ENCODE results near the gene IQGAP1.
A peak's percentile ranks its signal among the peaks of the same experiment; 100 is the strongest.

Gene IQGAP1

DNA sequence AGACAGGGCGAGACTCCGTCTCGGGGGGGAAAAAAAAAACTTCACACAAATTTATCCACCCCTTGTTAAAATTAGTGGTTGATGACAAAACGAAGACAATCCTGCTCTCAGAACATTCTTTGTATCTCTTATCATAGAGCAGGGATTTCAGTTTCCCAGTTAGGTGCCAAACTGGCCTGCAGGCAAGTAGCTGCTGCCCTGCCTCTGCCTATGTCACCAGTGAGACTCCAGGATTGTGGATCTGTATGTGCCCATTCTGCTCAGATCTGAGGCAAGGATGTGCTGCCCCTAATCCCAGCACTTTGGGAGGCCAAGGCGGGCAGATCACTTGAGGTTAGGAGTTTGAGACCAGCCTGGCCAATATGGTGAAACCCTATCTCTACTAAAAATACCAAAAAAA lies 54.4 kb downstream of the IQGAP1 start:
- DNase-seq (ENCODE audit: low spot score): no peak

DNA sequence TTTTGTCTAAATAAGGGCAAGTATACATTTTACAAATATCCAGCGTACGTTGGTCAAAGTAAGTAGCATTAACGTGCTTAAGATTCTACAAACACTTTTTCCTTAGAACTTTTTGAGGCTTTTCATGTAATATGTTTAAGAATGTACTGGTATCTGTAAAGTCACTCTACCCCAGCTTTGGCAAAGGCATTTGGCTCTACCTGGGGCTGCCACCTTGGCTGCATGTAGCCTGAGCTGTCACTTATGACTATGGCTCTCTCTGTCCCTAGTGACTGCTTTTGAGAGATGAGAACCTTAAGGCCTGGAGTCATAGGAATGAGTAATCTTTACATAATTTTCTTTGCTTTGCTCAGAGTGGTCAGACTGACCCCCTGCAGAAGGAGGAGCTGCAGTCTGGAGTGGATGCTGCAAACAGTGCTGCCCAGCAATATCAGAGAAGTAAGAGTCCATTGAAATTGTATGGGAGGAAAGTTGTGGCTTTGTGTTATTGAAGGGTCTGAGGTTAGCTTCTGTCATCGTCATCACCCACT lies 61.2 kb downstream of the IQGAP1 start:
- no peak for DNase-seq (ENCODE audit: low spot score)

DNA sequence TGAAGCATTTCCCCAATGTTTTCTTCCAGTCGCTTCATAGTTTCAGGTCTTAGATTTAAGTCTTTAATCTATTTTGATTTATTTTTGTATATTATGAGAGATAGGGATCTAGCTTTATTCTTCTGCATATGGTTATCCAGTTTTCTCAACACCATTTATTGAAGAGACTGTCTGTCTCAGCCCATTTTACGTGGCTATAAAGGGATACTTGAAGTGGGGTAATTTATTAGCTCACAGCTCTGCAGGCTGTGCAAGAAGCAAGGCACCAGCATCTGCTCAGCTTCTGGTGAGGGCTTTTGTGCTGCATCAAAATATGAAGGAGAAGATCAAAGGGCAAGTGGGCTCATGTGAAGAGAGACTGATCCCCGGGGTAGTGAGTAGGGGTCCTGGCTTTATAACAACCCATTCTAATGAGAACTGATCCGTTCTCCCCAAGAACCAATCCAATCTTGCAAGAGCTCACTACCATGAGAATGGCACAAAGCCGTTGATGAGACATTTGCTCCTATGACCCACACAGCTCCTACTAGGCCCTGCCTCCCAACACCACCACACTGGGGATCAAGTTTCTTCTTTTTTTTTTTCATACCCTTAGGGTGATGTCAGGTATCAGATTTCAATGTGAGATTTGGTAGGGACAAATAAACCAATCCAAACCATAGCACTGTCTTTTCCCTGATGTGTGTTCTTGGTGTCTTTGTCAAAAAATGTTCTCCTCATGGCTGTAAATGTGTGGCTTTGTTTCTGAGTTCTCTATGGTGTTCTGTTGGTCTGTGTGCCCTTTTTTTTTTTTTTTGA lies 63.2 kb downstream of the IQGAP1 start:
- DNase-seq (ENCODE audit: low spot score): peak; percentile 25

DNA sequence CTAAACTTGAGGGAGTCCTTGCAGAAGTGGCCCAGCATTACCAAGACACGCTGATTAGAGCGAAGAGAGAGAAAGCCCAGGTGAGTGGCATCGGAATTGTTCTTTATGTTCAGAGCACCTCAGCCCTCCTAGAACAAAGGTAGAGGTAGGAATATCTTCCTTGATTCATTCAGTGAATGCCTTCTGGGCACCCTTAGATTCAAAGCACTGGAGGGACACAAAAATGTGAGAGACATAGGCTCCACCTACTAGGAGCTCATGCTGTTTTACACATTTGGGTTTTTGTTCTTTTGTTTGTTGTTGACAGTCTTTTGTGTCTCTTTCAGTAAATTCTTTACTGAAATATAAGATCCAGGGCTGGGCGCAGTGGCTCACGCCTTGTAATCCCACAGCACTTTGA lies 68.2 kb downstream of the IQGAP1 start:
- DNase-seq (ENCODE audit: low spot score): no peak

DNA sequence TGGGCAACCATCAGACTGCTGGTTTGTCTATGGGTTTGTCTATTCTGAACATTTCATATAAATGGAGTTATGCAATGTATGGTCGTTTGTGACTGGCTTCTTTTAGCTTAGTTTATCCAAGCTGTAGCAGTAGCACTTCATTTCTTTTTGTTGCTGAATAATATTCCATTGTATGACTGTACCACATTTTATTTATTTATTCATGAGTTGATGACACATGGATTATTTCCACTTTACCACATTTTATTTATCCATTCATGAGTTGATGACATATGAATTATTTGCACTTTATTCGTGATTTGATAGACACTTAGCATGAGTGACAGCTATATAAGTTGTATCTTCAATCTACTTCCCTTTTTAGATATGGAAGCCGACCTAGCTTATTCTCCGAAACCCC lies 70.0 kb downstream of the IQGAP1 start:
- no peak for DNase-seq (ENCODE audit: low spot score)

DNA sequence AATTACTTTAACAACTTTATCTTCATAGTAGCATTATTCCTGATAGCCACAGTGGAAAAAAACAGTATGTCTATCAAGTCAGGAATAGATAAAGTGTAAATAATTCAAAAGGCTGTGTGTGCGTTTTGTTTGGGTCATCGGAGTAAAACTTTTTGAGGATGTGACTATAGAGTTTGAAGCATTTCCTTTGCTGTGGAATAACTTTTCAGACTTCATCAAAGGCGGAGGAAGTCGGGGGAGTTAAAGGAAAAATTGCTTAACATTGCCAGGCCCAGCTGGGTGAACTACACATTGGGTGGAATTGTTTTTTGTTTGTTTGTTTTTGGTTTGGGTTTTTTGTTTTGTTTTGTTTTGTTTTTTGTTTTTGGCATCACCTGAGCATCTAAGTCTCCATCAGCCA lies 71.3 kb downstream of the IQGAP1 start:
- DNase-seq (ENCODE audit: low spot score): no peak

DNA sequence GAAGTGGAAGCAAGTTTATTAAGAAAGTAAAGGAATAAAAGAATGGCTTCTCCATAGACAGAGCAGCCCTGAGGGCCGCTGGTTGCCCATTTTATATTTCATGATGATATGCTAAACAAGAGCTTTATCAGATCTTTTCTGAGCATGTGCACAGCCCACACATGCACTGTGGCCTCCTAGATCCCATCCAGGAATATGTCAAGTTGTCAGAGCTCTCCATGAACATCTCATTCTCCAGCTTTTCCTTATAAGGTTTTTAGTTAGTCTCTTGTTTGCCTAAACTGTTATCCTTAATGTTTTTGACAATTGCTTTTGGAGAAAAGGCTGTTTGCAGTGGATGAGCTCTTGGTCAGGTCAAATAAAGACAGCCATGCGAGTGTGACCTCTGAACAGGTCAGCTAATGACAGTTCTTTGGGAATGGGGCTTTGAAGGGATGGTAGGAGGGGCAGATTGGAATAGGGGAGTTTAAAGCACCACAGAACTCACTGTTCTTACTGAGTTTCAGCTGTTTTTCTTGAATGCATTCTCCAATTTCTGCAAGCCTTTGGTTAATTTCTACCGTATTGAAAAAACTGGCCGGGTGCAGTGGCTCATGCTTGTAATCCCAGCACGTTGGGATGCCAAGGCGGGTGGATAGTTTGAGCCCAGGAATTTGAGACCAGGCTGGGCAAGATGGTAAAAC lies 72.2 kb downstream of the IQGAP1 start:
- no peak for DNase-seq (ENCODE audit: low spot score)

DNA sequence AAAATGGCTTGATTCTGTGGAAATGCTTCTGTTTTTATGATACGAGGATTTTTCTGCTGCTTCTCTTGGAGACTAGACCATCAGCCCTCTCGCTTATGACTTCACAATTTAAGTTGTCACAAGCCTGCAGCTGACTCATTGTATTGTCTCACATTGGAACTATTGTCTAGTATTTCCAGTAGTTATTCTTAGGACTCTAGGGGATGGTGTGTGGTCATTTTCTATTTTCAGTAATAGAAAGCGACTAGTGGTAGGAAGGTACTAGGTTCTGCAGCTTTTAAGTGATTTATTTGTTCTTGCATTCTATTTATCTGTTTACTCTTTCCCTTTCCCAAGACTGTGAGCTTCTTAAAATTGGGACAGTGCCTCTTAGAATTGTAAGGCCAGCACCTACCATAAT lies 75.3 kb downstream of the IQGAP1 start:
- DNase-seq (ENCODE audit: low spot score): peak; percentile 75

DNA sequence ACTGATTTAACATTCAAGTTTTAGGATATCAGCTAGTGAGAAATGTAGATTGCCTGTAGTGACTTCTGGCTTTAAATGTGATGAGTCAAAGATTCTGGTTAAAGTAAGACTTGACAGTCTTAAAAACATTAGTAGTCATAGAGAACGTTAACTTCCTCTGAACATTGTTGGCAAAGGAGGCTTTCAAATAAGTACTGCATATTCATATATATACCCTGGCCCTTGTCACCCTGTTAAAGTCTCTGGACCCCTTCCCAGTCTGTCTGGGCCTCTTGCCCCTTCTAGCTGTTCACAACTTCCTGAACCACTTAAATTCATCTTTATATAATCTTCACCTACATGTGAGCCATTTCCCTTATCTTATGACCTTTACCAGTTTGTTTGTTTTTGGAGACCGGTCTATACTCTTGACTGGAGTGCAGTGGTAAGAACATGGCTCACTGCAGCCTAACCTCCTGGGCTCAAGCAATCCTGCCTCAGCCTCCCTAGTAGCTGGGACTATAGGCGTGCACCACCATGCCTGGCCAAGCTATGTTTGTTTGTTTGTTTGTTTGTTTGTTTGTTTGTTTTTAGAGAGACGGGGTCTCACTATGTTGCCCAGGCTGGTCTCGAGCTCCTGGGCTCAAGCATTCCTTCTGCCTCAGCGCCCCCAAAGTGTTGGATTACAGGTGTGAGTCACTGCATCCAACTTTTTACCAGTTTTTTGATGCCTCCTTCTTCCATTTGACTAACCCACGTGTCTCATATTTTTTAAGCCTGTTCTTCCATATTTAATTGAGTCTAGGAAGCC lies 77.3 kb downstream of the IQGAP1 start:
- no peak for DNase-seq (ENCODE audit: low spot score)

DNA sequence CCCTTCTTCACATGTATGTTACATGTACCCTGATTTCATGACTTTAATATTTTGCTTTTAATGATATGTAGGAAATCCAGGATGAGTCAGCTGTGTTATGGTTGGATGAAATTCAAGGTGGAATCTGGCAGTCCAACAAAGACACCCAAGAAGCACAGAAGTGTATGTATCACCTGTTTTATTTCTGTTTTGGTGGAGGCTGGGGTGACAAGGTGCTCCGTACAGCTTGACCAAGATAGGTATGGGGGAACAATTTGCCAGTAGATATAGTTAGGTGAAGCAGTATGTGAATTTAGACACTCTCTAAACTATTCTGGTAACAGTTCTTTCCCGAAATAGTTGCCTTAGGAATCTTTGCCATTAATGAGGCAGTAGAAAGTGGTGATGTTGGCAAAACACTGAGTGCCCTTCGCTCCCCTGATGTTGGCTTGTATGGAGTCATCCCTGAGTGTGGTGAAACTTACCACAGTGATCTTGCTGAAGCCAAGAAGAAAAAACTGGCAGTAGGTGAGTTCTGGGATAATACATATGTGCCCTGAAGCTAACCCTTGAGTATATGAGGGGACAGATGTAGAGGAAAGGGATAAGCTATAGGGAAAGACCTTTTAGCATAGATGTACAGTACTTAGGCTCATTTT lies 78.0 kb downstream of the IQGAP1 start:
- DNase-seq (ENCODE audit: low spot score): no peak

DNA sequence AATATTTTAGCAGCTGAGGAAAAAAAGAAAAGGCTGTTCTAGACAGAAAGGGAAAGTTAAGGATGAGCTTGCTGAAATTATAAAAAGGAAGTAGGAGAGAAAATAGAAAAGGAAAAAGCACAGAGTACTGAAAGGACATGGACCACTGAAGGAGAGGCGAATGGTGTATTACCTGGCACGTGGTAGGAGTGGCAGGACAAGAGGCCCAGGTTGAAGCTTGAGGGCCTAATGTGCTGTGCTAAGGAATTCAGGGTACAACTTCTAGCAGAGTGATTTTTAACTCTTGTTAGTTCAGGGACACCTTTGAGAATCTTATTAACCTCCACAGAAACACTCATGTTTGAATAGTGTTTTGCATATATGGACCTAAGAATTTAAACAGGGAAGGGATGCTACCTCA lies 81.7 kb downstream of the IQGAP1 start:
- no peak for DNase-seq (ENCODE audit: low spot score)

DNA sequence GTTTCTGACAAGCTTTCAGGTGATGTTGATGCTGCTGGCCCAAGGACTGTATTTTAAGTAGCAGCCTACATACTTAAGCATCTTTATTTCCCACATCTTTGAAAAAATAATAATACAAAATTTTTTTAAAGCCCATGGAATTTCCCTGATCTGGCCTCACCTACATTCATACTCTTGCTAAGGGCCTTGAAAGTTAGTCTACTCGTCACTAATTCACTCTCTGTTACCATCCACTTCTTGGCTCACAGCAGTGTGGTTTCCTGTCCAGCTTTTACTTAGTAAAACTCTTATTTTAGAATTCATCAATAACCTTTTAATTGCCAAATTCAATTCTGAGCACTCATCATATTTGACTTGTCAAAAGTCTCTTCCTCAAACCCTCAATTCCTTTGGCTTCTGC lies 82.4 kb downstream of the IQGAP1 start:
- DNase-seq (ENCODE audit: low spot score): no peak

DNA sequence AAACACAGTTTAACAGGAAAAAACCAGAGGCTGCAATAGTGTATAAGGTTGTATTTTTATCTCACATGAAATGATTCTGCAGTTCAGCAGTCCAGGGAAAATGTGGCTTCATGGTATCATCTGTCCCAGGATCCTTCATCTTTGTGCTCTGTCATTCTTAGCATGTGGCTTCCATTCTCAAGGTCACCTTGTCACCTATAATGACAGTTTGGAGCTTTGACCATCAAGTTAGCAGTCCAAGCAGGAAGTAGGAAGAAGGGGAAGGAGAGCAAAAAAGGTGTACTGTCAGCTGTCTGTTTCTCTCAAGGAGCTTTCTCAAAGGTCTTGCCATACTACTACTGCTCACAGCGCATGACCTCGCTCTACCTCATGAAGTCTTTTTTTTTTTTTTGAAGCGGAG lies 83.1 kb downstream of the IQGAP1 start:
- DNase-seq (ENCODE audit: low spot score): no peak

DNA sequence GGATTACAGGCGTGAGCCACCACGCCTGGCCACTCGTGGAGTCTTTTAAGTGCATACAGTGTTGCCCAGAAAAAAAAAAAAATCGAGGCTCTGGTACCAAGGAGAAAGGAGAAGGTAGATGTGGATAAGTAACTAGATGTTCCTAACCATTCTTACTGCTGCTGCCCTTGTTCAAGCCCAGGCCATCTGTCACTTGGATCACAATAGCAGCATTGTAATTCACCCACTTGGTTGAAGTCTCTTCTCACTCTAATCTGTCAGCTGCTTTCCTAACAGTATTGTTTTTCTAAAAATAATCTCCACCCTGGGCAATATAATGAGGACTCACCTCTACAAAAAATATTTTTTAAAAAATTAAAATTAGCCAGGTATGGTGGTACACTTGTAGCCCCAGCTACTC lies 83.7 kb downstream of the IQGAP1 start:
- DNase-seq (ENCODE audit: low spot score): no peak

DNA sequence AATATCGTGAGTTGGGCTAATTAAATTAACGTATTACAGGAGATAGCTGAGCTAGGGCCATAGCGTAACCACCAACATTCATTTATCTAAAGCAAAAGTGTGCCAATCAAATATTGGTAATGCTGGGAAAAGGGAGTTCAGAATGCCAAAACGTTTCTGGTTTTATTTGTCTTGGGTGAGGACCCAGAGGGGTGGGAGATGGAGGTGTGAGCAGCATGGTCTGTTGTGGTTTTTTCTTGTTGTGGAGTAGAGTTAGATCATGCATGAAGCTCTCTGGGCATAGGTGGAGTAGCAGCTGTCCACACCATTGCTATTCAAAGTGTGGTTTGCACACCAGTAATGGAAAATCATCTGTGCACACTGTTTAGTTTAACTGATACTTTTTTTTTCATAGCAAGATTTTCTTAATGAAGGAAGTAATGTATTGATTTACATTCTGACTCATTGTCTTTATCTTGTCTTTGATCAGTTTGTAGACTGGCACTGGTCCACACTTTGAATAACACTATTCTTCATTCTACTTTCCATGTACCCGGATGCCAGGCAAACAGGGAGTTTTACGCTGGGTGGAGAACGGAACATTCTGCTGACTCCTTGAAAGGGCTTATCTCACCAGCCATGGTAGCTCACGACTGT lies 90.9 kb downstream of the IQGAP1 start:
- no peak for DNase-seq (ENCODE audit: low spot score)

DNA sequence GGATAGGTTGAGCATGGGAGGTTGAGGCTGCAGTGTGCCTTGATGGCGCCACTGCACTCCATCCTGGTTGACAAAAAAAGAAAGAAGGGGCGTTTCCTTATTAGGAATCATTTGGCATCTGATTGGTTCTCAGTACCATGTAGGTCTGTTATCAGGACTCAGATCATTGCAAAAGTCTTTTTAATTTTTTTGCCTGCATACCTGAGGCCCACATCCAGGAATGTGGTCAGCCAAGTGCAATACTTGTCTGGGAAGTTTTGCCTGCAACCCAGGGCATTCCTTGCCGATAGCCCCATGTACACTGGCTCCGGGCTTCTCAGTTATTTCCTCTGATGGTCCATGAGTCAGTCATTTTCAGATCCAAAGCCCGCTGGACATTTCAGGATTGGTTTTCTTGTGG lies 91.6 kb downstream of the IQGAP1 start:
- DNase-seq (ENCODE audit: low spot score): peak; percentile 16

DNA sequence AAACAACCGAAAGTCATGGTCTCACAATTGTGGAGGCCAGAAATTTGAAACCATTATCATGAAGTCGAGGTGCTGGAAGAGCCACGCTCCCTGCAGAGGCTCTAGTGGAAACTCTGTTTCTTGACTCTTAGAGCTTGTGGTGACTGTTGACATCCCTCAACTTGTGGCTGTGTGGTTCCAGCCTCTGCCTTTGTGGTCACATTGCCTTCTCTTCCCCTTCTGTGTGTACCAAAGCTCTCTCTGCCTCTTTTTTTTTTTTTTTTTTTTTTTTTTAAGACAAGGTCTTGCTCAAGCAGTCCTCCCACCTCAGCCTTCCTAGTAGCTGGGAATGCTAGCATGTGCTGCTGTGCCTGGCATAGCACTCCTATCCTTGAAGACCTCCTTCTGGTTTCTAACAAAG lies 93.0 kb downstream of the IQGAP1 start:
- DNase-seq (ENCODE audit: low spot score): no peak

DNA sequence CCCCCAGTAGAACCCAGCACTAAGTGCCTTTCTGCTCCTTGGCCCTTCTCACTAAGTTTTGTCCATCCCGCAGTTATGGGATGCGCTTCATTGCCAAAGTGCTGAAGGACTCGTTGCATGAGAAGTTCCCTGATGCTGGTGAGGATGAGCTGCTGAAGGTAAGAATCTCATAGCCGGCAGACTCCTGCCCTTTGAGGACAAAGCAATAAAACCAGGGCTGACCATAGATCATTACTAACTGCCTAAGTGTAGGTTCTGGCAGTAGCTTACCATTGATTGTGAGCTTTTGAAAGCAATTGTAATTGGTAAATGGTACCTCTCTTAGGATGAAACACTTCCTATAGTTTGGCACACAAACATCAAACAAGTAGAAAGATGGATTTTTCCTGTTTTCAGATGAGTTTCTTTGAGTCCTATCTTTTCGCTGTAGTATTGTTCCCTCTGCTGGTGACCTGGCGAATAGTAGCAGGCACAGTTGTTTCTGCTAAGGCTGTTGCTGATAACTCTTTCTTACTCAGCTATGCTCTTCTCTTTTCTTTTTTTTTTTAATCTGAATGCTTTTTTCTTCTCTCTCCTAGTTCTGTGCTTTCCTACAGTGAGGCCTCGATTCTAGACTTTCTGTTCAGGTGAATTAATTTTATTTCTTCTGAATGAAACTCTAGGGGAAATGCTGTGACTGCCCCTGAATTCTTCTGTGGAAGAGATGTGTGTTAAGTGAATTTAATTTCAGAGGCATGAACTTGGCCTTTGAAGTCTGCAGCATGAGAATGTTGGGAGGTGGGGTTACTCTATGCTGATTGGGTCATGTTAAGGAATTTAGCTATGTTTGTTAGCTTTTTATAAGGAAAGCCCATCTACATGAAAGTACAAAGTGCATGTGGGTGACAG lies 94.3 kb downstream of the IQGAP1 start:
- peak; percentile 43 for DNase-seq (ENCODE audit: low spot score)

DNA sequence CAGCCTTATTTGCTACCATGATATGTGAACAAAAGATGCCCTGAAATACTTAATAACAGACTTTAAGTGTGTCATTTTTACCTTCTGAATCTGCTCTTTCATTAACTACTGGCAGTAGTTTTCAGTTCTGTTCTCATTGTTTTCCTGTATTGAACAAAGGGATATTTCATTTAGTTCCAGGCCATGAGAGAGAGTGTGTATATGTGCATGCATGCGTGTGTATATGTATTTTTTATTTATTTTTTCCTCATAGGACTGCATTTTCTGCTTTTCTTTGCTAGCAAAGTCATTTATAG lies 94.9 kb downstream of the IQGAP1 start:
- DNase-seq (ENCODE audit: low spot score): no peak

DNA sequence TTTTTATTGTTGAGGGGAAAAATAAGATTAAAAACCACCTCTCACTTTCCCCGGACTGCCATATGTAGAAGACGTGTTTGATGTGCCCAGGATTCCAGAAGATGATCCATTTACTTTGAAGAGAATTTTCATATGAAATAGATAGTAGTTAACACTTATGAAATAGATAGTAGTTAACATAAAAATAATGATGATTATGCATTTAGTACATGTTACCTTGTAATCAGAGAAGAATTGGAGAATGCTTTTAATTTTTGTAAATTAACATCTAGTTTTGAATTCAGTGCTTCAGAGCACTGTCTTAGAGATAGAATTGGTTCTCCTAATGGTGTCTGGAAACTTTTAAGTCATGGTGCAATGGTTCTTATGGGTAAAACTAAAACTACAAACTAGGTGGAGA lies 95.6 kb downstream of the IQGAP1 start:
- DNase-seq (ENCODE audit: low spot score): no peak

DNA sequence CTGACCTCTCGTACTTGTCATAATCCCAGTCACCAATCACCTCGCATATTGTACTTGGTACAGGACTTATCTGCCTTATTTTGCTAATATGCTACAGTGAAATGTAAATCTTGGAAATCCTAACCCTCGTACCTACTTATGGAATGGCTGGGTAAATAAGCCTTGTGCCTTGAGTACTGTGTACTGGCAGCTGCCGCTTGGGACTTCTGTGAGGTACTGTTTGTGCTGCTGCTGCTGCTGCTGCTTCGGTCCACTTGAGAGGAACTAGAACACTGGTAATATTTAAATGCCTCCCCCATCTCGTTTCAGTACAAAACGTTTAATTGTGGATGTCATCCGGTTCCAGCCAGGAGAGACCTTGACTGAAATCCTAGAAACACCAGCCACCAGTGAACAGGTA lies 99.1 kb downstream of the IQGAP1 start:
- DNase-seq (ENCODE audit: low spot score): no peak

Data from AG20443 (cell line).